Measurements from ENCODE around the gene TLCD2.
"Not testable (repeated sequence)": the region's sequence is repeated elsewhere in the genome, so short reads cannot be mapped to it uniquely, and the experiment has no call there.

Gene TLCD2

DNA sequence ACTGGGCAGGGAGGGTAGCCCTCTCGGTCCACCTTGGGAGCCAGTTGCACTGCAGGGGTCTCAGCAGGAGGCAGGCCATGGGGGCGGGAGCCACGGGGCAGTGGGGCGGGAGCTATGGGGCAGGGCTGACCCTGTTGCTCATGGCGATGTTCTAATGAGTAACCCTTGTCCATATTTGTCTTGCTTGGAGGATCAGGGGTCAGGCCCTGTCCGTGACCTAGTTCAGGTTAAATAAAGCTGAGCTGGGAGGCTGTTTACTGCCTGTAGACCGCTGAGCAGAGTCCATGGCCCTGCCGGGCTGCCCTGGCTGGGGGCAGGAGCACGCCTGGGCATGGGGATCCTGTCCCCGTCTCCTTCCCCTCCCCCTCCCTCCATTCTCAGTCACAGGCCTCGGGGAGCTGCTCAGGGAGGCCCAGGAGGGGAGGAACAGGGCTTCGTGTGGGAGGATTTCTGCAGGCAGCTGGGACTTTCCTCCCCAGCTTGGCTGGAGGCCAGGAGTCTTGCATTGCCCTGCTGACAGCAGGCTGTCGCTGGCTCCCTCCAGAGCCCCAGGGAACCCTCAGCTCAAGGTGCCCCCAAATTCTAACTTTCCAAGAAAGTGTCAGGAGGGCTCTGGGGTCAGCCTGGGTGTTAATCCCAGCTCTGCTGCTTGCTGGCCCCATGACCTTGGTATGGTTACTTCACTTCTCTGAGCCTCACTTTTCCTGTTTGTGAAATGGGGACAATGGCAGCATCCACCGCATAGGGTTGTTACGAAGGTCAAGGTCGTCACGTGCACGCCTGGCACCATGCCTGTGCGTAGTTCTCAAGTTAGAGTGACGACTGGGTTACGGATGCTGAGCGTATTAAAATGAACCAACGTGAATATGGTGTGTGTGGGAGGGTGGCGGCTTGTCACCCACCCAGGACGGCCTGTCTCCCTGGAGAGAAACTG, 26.4 kb upstream of the TLCD2 start:
- DNase-seq (ENCODE audit: low read depth in 2 of 2, low spot score in 1 of 2): no peak

DNA sequence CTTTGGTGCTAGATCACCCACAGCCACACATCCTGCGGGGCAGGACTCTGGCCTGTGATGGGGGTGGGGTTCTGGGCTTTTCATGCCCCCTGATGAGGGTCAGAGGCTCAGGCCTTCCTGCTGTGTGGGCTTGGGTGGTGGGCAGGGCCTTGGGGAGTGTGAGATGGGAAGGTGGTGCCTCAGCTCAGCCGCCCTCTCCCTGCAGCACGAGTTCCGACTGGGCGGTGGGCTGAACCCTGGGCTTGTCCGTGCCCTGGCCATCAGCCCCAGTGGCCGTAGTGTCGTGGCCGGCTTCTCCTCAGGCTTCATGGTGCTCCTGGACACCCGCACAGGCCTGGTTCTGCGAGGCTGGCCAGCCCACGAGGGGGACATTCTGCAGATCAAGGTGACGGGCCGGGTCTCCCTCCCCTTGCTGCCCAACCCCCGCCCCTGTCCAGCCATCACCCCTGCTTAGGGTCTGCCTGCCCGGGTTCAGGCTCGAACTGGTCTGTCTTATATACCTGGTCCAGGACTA, 25.7 kb upstream of the TLCD2 start:
- no peak for DNase-seq (ENCODE audit: low read depth in 2 of 2, low spot score in 1 of 2)

DNA sequence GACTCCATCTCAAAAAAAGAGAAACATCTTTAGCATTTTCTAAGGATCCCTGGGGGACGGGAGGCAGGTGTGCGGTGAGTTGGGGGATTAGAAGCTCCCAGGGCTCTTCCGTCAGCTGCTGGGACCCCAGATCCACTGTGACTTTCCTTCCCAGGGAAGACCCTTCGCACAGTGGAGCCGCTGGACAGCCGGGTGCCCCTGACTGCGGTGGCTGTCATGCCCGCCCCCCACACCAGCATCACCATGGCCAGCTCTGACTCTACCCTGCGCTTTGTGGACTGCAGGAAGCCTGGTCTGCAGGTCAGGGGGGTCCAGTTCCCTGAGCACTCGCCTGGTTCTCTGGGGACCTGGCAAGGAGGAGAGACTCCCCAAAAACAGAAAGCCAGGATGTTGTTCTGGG, 25.2 kb upstream of the TLCD2 start:
- DNase-seq (ENCODE audit: low read depth in 2 of 2, low spot score in 1 of 2): no peak

DNA sequence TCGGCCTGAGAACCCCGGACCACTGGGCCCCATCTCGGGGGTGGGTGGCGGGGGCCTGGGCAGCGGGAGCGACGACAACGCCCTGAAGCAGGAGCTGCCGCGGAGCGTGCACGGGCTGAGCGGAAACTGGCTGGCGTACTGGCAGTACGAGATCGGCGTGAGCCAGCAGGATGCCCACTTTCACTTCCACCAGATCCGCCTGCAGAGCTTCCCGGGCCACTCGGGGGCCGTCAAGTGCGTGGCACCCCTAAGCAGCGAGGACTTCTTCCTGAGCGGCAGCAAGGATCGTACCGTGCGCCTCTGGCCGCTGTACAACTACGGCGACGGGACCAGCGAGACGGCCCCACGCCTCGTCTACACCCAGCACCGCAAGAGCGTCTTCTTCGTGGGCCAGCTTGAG, 23.6 kb upstream of the TLCD2 start:
- no peak for DNase-seq (ENCODE audit: low read depth in 2 of 2, low spot score in 1 of 2)

DNA sequence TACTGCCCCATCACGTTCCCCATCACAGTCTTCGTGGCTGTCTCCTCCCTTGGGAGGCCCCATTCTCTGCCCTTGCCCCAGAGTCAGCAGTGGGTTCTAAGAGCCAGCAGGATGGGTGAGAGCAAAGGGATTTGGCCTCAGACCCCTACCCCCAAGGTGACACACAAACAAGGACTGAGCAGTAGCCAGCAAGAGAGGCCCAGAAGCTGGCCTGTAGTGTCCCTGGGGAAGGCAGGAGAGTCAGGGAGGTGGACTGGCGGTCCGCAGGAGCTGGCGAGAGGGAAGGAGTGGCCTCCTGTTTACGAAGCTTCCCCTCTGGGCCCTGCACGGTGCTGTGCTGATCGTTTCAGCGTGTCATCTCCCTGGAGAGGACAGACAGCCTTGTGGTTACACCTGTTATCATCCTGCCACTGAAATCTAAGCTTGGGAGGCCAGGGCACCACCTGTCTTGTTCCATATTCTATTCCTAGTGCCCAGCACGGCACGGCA, 22.7 kb upstream of the TLCD2 start:
- DNase-seq (ENCODE audit: low read depth in 2 of 2, low spot score in 1 of 2): no peak

DNA sequence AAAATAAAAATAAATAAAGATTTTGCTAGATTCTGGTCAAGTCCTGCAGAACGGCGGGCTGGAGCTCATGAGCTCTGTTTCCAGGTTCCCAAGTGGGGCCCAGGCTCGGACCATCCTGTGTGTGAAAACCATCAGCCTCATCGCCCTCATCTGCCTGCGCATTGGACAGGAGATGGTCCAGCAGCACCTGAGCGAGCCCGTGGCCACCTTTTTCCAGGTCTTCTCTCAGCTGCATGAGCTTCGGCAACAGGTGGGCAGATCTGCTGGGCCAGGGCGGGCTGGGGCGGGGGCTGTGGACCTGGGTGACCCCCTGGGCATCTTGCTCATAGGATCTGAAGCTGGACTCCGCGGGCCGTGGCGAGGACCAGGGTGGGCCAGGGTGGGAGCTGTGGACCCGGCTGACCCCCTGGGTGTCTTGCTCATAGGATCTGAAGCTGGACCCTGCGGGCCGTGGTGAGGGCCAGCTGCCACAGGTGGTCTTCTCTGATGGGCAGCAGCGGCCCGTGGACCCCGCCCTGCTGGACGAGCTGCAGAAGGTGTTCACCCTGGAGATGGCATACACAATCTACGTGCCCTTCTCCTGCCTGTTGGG, 22.2 kb upstream of the TLCD2 start:
- no peak for DNase-seq (ENCODE audit: low read depth in 2 of 2, low spot score in 1 of 2)

DNA sequence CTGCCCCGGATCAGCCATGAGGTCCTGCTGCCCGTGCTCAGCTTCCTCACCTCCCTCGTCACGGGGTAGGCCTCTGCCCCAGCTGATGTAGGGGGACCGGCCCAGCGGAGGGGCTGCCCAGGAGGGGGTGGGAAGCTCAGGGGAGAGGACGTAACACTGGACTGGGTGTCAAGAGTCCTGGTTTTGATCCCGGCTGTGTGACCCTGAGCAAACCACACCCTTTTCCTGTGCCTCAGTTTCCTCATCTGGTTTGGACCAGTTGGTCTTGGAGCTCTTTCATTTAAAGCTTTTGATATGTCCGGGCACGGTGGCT, 21.0 kb upstream of the TLCD2 start:
- DNase-seq (ENCODE audit: low read depth in 2 of 2, low spot score in 1 of 2): no peak

DNA sequence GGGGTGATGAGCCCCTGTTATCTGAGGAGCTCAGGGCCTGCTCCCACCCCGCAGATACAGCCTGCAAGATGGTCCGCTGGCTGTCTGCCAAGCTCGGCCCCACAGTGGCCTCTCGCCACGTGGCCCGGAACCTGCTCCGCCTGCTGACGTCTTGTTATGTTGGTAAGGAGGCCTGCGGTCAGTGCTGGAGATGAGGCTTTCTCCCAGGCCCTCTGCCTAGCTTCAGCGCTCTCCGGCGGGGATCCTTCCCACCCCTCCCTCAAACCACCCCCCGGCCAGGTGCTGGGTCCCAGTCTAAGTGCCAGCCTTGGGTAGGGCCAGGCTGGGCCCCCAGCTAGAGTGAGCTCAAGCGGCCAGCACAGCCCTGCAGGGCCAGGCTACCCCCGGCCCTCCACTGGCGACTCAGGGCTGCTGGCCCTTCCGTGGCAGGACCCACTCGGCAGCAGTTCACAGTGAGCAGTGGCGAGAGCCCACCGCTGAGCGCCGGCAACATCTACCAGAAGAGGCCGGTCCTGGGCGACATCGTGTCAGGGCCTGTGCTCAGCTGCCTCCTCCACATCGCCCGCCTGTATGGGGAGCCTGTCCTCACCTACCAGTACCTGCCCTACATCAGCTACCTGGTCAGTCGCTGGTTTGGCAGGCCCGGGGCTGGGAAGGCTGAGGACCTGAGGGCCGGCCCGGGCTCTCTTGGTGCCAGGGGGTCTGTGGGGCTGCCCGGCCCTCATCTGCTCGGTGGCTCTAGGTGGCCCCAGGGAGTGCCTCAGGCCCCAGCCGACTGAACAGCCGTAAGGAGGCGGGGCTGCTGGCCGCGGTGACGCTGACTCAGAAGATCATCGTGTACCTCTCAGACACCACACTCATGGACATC, 20.4 kb upstream of the TLCD2 start:
- DNase-seq (ENCODE audit: low read depth in 2 of 2, low spot score in 1 of 2): no peak

DNA sequence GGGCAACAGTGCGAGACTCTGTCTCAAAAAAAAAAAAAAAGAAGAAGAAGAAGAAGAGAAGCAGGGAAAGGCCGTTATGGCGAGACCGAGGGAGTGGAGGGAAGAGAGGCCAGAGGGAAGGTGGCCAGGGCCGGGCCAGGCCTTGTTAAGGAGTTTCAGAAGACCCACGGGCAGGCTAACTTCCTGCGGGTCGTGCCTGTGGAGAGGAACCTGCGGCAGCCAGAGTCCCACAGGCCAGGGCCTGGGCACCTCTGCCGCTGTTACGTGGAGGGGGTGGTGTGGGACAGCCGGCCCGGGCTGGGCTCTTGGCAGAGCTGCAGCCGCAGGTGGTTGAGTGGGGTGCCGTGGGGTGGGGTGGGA, 19.8 kb upstream of the TLCD2 start:
- no peak for DNase-seq (ENCODE audit: low read depth in 2 of 2, low spot score in 1 of 2)

DNA sequence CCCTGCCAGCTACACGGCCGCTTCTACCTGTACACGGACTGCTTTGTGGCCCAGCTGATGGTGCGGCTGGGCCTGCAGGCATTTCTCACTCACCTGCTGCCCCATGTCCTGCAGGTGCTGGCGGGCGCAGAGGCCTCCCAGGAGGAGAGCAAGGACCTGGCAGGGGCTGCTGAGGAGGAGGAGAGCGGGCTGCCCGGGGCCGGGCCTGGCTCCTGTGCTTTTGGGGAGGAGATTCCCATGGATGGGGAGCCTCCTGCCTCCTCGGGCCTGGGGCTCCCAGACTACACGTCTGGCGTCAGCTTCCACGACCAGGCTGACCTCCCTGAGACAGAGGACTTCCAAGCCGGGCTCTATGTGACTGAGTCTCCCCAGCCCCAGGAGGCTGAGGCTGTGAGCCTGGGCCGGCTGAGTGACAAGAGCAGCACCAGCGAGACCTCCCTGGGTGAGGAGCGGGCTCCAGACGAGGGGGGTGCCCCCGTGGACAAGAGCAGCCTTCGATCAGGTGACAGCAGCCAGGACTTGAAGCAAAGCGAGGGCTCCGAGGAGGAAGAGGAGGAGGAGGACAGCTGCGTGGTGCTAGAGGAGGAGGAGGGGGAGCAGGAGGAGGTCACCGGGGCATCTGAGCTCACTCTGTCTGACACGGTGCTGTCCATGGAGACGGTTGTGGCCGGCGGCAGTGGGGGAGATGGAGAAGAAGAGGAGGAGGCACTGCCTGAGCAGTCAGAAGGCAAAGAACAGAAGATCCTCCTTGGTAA, 17.9 kb upstream of the TLCD2 start:
- no peak for DNase-seq (ENCODE audit: low read depth in 2 of 2, low spot score in 1 of 2)

DNA sequence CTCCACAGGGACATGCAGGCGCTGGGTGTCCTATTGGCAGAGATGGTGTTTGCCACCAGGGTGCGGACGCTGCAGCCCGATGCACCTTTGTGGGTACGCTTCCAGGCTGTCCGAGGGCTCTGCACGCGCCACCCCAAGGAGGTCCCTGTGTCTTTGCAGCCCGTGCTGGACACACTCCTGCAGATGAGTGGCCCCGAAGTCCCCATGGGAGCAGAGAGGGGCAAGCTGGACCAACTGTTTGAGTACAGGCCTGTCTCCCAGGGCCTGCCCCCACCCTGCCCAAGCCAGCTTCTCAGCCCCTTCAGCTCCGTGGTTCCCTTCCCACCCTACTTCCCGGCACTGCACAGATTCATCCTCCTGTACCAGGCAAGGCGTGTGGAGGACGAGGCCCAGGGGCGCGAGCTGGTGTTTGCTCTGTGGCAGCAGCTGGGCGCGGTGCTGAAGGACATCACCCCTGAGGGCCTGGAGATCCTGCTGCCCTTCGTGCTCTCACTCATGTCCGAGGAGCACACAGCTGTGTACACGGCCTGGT, 17.1 kb upstream of the TLCD2 start:
- no peak for DNase-seq (ENCODE audit: low read depth in 2 of 2, low spot score in 1 of 2)

DNA sequence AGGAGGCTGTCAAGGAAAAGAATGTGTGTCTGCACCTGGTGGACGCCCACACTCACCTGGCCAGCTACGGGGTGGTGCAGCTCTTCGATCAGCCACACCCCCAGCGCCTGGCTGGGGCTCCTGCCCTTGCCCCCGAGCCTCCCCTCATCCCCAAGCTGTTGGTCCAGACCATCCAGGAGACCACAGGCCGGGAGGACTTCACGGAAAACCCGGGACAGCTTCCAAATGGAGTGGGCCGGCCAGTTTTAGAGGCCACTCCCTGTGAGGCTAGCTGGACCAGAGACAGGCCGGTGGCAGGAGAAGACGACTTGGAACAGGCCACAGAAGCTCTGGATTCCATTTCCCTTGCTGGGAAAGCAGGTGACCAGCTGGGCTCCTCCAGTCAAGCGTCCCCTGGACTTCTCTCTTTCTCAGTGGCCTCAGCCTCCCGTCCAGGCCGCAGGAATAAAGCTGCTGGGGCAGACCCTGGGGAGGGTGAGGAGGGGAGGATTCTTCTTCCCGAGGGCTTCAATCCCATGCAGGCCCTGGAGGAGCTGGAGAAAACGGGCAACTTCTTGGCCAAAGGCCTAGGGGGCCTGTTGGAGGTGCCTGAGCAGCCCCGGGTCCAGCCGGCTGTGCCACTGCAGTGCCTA, 16.6 kb upstream of the TLCD2 start:
- DNase-seq (ENCODE audit: low read depth in 2 of 2, low spot score in 1 of 2): no peak

DNA sequence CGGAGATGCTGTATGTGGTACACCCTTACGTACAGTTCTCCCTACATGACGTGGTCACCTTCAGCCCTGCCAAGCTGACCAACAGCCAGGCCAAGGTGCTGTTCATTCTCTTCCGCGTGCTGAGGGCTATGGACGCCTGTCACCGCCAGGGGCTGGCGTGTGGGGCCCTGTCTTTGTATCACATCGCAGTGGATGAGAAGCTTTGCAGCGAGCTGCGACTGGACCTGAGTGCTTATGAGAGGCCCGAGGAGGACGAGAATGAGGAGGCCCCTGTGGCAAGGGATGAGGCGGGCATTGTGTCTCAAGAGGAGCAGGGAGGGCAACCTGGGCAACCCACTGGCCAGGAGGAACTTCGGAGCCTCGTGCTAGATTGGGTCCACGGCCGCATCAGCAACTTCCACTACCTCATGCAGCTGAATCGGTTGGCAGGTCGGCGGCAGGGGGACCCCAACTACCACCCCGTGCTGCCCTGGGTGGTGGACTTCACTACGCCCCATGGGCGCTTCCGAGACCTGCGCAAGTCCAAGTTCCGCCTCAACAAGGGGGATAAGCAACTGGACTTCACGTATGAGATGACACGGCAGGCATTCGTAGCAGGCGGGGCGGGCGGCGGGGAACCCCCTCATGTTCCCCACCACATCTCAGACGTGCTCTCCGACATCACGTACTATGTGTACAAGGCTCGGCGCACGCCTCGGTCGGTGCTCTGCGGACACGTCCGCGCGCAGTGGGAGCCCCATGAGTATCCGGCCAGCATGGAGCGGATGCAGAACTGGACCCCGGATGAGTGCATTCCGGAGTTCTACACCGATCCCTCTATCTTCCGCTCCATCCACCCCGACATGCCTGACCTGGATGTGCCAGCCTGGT, 15.7 kb upstream of the TLCD2 start:
- no peak for DNase-seq (ENCODE audit: low read depth in 2 of 2, low spot score in 1 of 2)

DNA sequence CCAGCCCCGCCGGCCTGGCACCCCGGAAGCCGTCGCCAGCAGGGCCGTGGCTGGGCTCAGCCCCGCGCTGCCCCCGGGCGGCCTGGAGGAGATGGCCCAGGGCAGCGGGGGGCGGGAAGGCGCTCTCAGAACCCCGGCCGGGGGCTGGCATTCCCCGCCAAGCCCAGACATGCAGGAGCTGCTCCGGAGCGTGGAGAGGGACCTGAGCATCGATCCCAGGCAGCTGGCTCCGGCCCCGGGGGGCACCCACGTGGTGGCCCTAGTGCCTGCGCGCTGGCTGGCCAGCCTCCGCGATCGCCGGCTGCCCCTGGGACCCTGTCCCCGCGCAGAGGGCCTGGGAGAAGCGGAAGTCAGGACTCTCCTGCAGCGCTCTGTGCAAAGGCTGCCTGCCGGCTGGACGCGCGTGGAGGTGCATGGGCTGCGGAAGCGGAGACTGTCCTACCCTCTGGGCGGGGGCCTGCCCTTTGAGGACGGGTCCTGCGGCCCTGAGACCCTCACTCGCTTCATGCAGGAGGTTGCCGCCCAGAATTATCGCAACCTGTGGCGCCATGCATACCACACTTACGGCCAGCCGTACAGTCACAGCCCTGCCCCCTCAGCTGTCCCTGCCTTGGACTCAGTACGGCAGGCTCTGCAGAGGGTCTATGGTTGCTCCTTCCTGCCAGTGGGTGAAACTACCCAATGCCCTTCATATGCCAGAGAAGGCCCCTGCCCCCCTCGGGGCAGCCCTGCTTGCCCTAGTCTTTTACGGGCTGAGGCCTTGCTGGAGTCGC, 14.9 kb upstream of the TLCD2 start:
- DNase-seq (ENCODE audit: low read depth in 2 of 2, low spot score in 1 of 2): no peak

DNA sequence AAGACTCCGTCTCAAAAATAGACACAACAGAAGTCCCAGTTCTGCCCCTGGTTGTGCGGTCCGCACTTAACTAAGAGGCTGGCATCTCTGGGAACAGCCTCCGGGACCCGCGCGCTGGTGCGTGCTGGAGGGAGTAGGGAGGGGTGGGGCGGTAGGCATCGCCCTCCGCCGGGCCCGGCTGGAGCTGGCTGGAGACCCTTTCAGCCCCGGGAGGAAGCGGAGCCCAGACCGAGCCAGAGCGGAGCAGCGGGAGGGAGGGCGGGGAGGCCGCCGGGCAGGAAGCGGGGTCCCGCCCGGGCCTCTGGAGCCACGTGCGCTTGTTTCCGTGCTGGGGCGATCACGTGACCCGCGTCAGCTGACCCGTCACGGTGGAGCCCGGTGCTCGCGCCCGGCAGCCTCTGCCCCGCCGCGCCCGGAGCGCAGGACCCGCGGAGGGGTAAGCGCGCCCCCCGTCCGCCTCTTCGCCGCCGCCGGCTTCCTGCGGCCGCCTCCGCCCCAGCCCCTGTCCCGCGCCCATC, 14.2 kb upstream of the TLCD2 start, which contains the start of gene WDR81:
Gene WDR81 (plus strand): TSS at position 354 of the 518 bp plus-strand sequence. CDS start 256 bp downstream, outside the sequence.
- peak; percentile 75 to 78 for DNase-seq (ENCODE audit: low read depth in 2 of 2, low spot score in 1 of 2)

DNA sequence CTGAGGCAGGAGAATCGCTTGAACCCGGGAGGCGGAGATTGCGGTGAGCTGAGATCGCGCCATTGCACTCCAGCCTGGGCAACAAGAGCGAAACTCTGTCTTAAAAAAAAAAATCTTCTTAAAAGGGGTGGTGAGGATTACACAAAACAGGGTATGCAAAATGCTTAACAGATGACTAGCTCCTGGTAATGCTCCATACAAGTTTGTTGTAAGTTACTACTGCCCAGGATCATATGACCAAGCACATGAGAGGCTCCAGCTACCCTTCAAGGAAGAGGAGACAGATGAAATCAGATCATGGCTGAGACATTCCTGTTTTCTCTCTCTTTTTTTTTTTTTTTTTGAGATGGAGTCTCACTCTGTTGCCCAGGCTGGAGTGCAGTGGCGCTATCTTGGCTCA, 11.8 kb upstream of the TLCD2 start:
- not testable (repeated sequence) for DNase-seq (ENCODE audit: low read depth in 2 of 2, low spot score in 1 of 2)

DNA sequence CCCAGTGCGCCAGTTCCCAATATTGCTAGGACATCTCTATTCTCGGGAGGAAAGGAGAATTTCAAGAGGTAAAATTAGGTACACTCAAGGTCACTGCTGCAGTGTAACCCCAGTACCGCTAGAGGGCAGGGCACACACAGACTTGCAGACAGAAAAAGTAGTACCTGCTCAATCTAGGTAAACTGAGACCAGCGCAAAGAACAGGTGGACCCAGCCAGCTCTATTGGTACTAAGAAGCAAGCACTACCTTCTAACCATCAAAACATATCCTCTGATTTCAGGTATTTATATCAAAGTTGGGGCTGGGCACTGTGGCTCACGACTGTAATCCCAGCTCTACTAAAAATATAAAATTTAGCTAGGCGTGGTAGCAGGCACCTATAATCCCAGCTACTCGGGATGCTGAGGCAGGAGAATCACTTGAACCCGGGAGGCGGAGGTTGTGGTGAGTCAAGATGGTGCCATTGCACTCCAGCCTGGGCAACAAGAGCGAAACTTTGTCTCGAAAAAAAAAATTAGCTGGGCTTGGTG, 10.7 kb upstream of the TLCD2 start:
- DNase-seq (ENCODE audit: low read depth in 2 of 2, low spot score in 1 of 2): peak; percentile 35 to 49

Measured in stimulated activated CD8-positive, alpha-beta memory T cell treated with anti-CD3 and anti-CD28 coated beads, Interleukin-4, amount 100 ng/mL, for 4 hours (primary cell).